Esophagus squamous epithelium (tissue), 4 donors: Measurements from ENCODE around the gene DEXI.

Source experiments
- POLR2A ChIP-seq, 4 donors: fragments of 450-650 bp; IDR thresholded peaks; one replicate each; pipeline ENCODE4 v1.6.1; 2017; ENCODE audit warnings: antibody characterized with exemption in 4 of 4, mild to moderate bottlenecking in 4 of 4, moderate library complexity in 3 of 4
- TF ChIP-seq, protein P1 (sequence below), 6 experiments: fragments of 450-650 bp in 4 of 6; fragments of 200-600 bp in 2 of 6; sonication (generic) in 2 of 6; IDR thresholded peaks; one replicate each; pipeline ENCODE4 v1.5.1; 2016 to 2019; ENCODE audit warnings: antibody characterized with exemption in 6 of 6, mild to moderate bottlenecking in 4 of 6, moderate library complexity in 4 of 6

DNA sequence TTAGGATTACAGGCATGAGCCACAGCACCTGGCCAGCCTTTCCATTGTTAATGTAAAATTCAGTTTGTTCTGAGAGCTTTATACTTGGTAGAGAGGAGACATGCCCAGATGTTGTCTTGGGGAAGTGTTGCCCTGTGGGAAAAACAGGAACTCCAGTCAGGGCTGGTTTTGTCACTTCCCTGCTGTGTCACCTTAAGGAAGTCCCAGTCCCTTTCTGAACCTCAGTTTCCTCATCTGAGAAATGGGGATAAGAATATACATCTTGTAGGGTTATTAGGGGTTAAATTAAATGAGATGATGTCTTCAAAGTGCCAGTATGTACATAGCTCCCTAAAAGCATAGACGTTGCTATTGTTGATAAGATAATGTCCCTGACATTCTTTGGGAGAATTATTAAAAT is 27.3 kb upstream of the DEXI start:
- TF ChIP-seq, protein P1, sequence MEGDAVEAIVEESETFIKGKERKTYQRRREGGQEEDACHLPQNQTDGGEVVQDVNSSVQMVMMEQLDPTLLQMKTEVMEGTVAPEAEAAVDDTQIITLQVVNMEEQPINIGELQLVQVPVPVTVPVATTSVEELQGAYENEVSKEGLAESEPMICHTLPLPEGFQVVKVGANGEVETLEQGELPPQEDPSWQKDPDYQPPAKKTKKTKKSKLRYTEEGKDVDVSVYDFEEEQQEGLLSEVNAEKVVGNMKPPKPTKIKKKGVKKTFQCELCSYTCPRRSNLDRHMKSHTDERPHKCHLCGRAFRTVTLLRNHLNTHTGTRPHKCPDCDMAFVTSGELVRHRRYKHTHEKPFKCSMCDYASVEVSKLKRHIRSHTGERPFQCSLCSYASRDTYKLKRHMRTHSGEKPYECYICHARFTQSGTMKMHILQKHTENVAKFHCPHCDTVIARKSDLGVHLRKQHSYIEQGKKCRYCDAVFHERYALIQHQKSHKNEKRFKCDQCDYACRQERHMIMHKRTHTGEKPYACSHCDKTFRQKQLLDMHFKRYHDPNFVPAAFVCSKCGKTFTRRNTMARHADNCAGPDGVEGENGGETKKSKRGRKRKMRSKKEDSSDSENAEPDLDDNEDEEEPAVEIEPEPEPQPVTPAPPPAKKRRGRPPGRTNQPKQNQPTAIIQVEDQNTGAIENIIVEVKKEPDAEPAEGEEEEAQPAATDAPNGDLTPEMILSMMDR (IDR thresholded peaks at IDR 0.05): no peak
- TF ChIP-seq POLR2A (IDR thresholded peaks at IDR 0.05): no peak
